ENCODE data around the gene ATP1B3. TPM values are rescaled to one million over a fixed set of nuclear protein-coding genes. Genes with fewer than 3 reads are reported as not detected.

ATP1B3 gene
- total RNA-seq, 1 donor from 2014 or later: 248 TPM

GRCh38 chr3:141830508-141830907 is 45.9 kb upstream of the ATP1B3 start:
- Histone ChIP-seq H3K27me3 (ENCODE audit: insufficient read depth, low read length) (no peaks in the 10 kb centered on the region), H3K79me2 (ENCODE audit: insufficient read depth, low read length) (no peaks in the 10 kb centered on the region), H2AFZ (ENCODE audit: low read depth, low read length) (peak overlapping the region; percentile 35), H3K4me2 (ENCODE audit: low read length) (no peak overlapping the region), H3K4me1 (ENCODE audit: insufficient read depth, low read length) (no peaks in the 10 kb centered on the region), H4K20me1 (ENCODE audit: insufficient read depth, low read length) (no peaks in the 10 kb centered on the region), H3K4me3 (ENCODE audit: insufficient read depth, low read depth, low read length) (no peak overlapping the region), H3K9me3 (ENCODE audit: insufficient read depth, low read depth, low read length) (no peaks in the 10 kb centered on the region), H3K36me3 (ENCODE audit: insufficient read depth, low read length) (no peaks in the 10 kb centered on the region), H3K9ac (ENCODE audit: low read length) (no peak overlapping the region), H3K27ac (ENCODE audit: low read depth, low read length) (no peak overlapping the region)
- peaks cover 6% of the 10 kb centered on the region for H3K27me3 Mint-ChIP-seq (ENCODE audit: low read depth, unreplicated experiment)
- peaks cover 1% of the 10 kb centered on the region for H3K36me3 Mint-ChIP-seq (ENCODE audit: low read depth, unreplicated experiment)
- DNase-seq (ENCODE audit: low read depth) (no peak), FAIRE-seq (no peak)
- H3K4me1 Mint-ChIP-seq (ENCODE audit: low read depth, unreplicated experiment): no peaks in the 10 kb centered on the region
- no peak overlapping the region for H3K4me3 Mint-ChIP-seq (ENCODE audit: unreplicated experiment)
- TF ChIP-seq CTCF (IDR thresholded peaks at IDR 0.05; ENCODE audit: insufficient read depth, low read depth, low read length) (no peak), EZH2 (IDR thresholded peaks at IDR 0.05; ENCODE audit: insufficient read depth, low read length) (no peak)
- H3K27ac Mint-ChIP-seq (ENCODE audit: unreplicated experiment): no peak overlapping the region
- H3K9me3 Mint-ChIP-seq (ENCODE audit: unreplicated experiment): peaks cover 2% of the 10 kb centered on the region

- DNase-seq (ENCODE audit: low read depth): no peak
- H3K36me3 ChIP-seq (ENCODE audit: insufficient read depth, low read length): no peaks in the 10 kb centered on the region
- no peaks in the 10 kb centered on the region for H3K4me1 Mint-ChIP-seq (ENCODE audit: low read depth, unreplicated experiment)
- H3K4me3 ChIP-seq (ENCODE audit: insufficient read depth, low read depth, low read length): no peak overlapping the region
- H3K79me2 ChIP-seq (ENCODE audit: insufficient read depth, low read length): no peaks in the 10 kb centered on the region
- no peak for TF ChIP-seq EZH2 (IDR thresholded peaks at IDR 0.05; ENCODE audit: insufficient read depth, low read length)
- no peak for TF ChIP-seq CTCF (IDR thresholded peaks at IDR 0.05; ENCODE audit: insufficient read depth, low read depth, low read length)
- no peaks in the 10 kb centered on the region for H4K20me1 ChIP-seq (ENCODE audit: insufficient read depth, low read length)
- no peak overlapping the region for H3K4me2 ChIP-seq (ENCODE audit: low read length)
- no peak overlapping the region for H3K27ac ChIP-seq (ENCODE audit: low read depth, low read length)
- H3K9me3 Mint-ChIP-seq (ENCODE audit: unreplicated experiment): peaks cover 2% of the 10 kb centered on the region
- H3K27me3 Mint-ChIP-seq (ENCODE audit: low read depth, unreplicated experiment): peaks cover 6% of the 10 kb centered on the region
- no peak overlapping the region for H3K27ac Mint-ChIP-seq (ENCODE audit: unreplicated experiment)
- no peak overlapping the region for H3K9ac ChIP-seq (ENCODE audit: low read length)
- H3K4me3 Mint-ChIP-seq (ENCODE audit: unreplicated experiment): no peak overlapping the region
- no peaks in the 10 kb centered on the region for H3K27me3 ChIP-seq (ENCODE audit: insufficient read depth, low read length)
- H3K9me3 ChIP-seq (ENCODE audit: insufficient read depth, low read depth, low read length): no peaks in the 10 kb centered on the region
- H3K4me1 ChIP-seq (ENCODE audit: insufficient read depth, low read length): no peaks in the 10 kb centered on the region
- H2AFZ ChIP-seq (ENCODE audit: low read depth, low read length): no peak overlapping the region
- no peak for FAIRE-seq
- H3K36me3 Mint-ChIP-seq (ENCODE audit: low read depth, unreplicated experiment): peaks cover 1% of the 10 kb centered on the region
Observed at GRCh38 chr3:141834292-141834691, 42.2 kb upstream of the ATP1B3 start.

GRCh38 chr3:141835557-141836229 is 40.8 kb upstream of the ATP1B3 start:
- FAIRE-seq (no peak), DNase-seq (ENCODE audit: low read depth) (no peak)
- peaks cover 3% of the 10 kb centered on the region for H3K4me1 ChIP-seq (ENCODE audit: insufficient read depth, low read length)
- peaks cover under 1% of the 10 kb centered on the region for H3K4me1 Mint-ChIP-seq (ENCODE audit: low read depth, unreplicated experiment)
- no peak overlapping the region for H3K4me3 Mint-ChIP-seq (ENCODE audit: unreplicated experiment)
- H3K4me2 ChIP-seq (ENCODE audit: low read length): no peak overlapping the region
- H3K36me3 ChIP-seq (ENCODE audit: insufficient read depth, low read length): no peaks in the 10 kb centered on the region
- H3K9me3 Mint-ChIP-seq (ENCODE audit: unreplicated experiment): peaks cover 2% of the 10 kb centered on the region
- no peak overlapping the region for H3K4me3 ChIP-seq (ENCODE audit: insufficient read depth, low read depth, low read length)
- no peaks in the 10 kb centered on the region for H3K79me2 ChIP-seq (ENCODE audit: insufficient read depth, low read length)
- H3K27me3 Mint-ChIP-seq (ENCODE audit: low read depth, unreplicated experiment): peaks cover 6% of the 10 kb centered on the region
- H3K27ac Mint-ChIP-seq (ENCODE audit: unreplicated experiment): no peak overlapping the region
- TF ChIP-seq EZH2 (IDR thresholded peaks at IDR 0.05; ENCODE audit: insufficient read depth, low read length): no peak
- TF ChIP-seq CTCF (IDR thresholded peaks at IDR 0.05; ENCODE audit: insufficient read depth, low read depth, low read length): no peak
- no peaks in the 10 kb centered on the region for H3K27me3 ChIP-seq (ENCODE audit: insufficient read depth, low read length)
- H2AFZ ChIP-seq (ENCODE audit: low read depth, low read length): no peak overlapping the region
- peaks cover 1% of the 10 kb centered on the region for H3K36me3 Mint-ChIP-seq (ENCODE audit: low read depth, unreplicated experiment)
- H3K9me3 ChIP-seq (ENCODE audit: insufficient read depth, low read depth, low read length): no peaks in the 10 kb centered on the region
- H3K9ac ChIP-seq (ENCODE audit: low read length): no peak overlapping the region
- H4K20me1 ChIP-seq (ENCODE audit: insufficient read depth, low read length): no peaks in the 10 kb centered on the region
- H3K27ac ChIP-seq (ENCODE audit: low read depth, low read length): no peak overlapping the region
